PFSK-1 (cell line): ENCODE results near the gene SLC6A6.

ENCODE experiments used
- FOXP2 ChIP-seq: optimal IDR thresholded peaks from 2 replicates; pipeline ENCODE3; 2011; ENCODE audit warnings: borderline replicate concordance, control low read depth, inconsistent platforms; ENCODE audit not compliant: insufficient read depth; ENCODE audit errors: extremely low read length, extremely low read depth
- POLR2AphosphoS5 ChIP-seq: IDR thresholded peaks from 2 replicates; pipeline ENCODE4 v1.6.1; 2012; ENCODE audit warnings: low read depth, mild to moderate bottlenecking, control low read depth, low read length, moderate library complexity
- REST ChIP-seq, 2 experiments: IDR thresholded peaks; 2 replicates each; pipeline versions ENCODE4 v1.6.1 to v1.8.0; 2011 to 2012; ENCODE audit warnings: low read depth in 2 of 2, low read length in 2 of 2, control low read depth in 1 of 2, inconsistent platforms in 1 of 2, mild to moderate bottlenecking in 1 of 2, moderate library complexity in 1 of 2; ENCODE audit not compliant: insufficient read depth in 1 of 2
- SIN3A ChIP-seq: IDR thresholded peaks from 2 replicates; pipeline ENCODE4 v1.6.1; 2012; ENCODE audit warnings: mild to moderate bottlenecking, low read length, moderate library complexity, borderline replicate concordance; ENCODE audit not compliant: insufficient read depth
- TAF1 ChIP-seq: IDR thresholded peaks from 2 replicates; pipeline ENCODE4 v1.6.1; 2012; ENCODE audit warnings: low read length, control low read depth, borderline replicate concordance; ENCODE audit not compliant: insufficient read depth

DNA sequence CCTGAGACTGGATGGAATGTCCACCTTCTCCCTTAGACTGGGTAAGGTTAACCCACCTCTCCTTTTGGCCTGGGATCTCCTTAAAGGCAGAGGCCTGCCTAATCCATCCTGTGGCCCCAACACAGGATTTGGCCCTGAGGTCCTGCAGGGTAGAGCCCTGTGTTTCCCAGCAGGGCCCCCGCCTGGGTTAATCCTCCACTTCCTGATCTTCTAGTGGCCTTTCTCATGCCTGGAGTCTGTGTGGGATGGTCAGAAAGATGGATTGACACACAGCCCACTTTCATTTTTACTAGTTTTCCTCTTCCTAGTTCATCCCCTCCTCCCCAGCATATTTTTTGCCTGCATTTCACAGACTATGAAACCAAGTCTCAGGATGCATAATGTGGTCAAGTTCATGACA lies 48.9 kb upstream of the SLC6A6 start:
- TF ChIP-seq TAF1 (no peak), REST (IDR thresholded peaks at IDR 0.05; ENCODE audit: insufficient read depth in 1 of 2, low read depth in 2 of 2, low read length in 2 of 2) (no peak), SIN3A (no peak), POLR2AphosphoS5 (no peak), FOXP2 (no peak)
